Astrocyte of the spinal cord (primary cell): ENCODE results near the gene FBXO44.

Experiments
- DNase-seq: peaks from one replicate; pipeline ENCODE4 v3.0.0; 2011; ENCODE audit warnings: low read depth, low spot score
- H3K4me3 ChIP-seq: 2 replicates; pipeline ENCODE4 v1.5.1; 2011; ENCODE audit warnings: low read depth, mild to moderate bottlenecking, low read length, moderate library complexity
- CTCF ChIP-seq: IDR thresholded peaks from 2 replicates; pipeline ENCODE4 v1.5.1; 2012; ENCODE audit warnings: low read depth, mild to moderate bottlenecking, low read length, inconsistent platforms
- in situ Hi-C: cut with HindIII; loops from 2 replicates; pipeline ENCODE4 v1.10.0; 2017; ENCODE audit warnings: low sequenced_read_pairs

Gene FBXO44

DNA sequence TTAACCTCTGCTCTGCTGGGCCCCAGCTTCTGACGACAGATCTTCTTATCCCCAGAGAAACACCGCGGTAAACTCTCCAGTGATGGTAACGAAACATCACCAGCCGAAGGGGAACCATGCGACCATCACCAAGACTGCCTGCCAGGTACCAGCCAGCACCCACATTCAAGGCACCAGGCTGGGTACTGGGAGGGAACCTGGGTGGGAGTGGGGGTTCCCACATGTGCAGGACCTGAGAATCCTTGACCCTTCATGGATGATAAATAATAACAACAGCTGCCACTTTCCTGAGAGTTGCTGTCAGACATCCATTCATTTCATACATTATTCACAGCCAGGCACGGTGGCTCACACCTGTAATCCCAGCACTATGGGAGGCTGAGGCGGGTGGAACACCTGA is 57.6 kb downstream of the FBXO44 start:
- in situ Hi-C loops: no loop called here
- TF ChIP-seq CTCF: no peak
- no peak overlapping the region for H3K4me3 ChIP-seq
- no peak for DNase-seq
